K562 (cell line): ENCODE results near the gene DIRAS1. TPM values are rescaled to one million over a fixed set of nuclear protein-coding genes. Genes with fewer than 3 reads are reported as not detected.

Experiments
- ATF1 ChIP-seq, 2 experiments: fragments of 450-650 bp in 1 of 2; IDR thresholded peaks; 2 replicates each; pipeline ENCODE4 v1.6.1; 2016; ENCODE audit warnings: missing compliant biosample characterization in 1 of 2, missing genetic modification characterization in 1 of 2
- ATF3 ChIP-seq, 2 experiments: fragments of 450-650 bp in 1 of 2; sonication (generic) in 1 of 2; formaldehyde crosslinking in 1 of 2; IDR thresholded peaks in 1 of 2; conservative IDR thresholded peaks in 1 of 2; 2 replicates each; pipeline versions ENCODE4 v1.6.1 to v1.8.1; 2016 to 2023; ENCODE audit warnings: mild to moderate bottlenecking in 2 of 2, moderate library complexity in 2 of 2, inconsistent platforms in 1 of 2, missing genetic modification reagents in 1 of 2
- CCAR2 ChIP-seq: fragments of 200-400 bp; formaldehyde crosslinking; IDR thresholded peaks from 2 replicates; pipeline ENCODE4 v1.6.1; 2017; ENCODE audit warnings: mild to moderate bottlenecking, low read depth, low read length
- CHAMP1 ChIP-seq: fragments of 450-650 bp; IDR thresholded peaks from 2 replicates; pipeline ENCODE4 v1.6.1; 2016; ENCODE audit warnings: mild to moderate bottlenecking
- E2F1 ChIP-seq: sonication (generic); formaldehyde crosslinking; IDR thresholded peaks from 2 replicates; pipeline ENCODE4 v1.8.1; 2023; ENCODE audit warnings: mild to moderate bottlenecking, missing genetic modification reagents, moderate library complexity
- GTF3C2 ChIP-seq: IDR thresholded peaks from 3 replicates; pipeline ENCODE4 v1.6.1; 2011; ENCODE audit warnings: borderline replicate concordance, mild to moderate bottlenecking, moderate library complexity; ENCODE audit not compliant: insufficient read length; ENCODE audit errors: extremely low read depth
- REST ChIP-seq, 2 experiments: fragments of 450-650 bp; formaldehyde crosslinking in 1 of 2; IDR thresholded peaks; 2 replicates each; pipeline versions ENCODE4 v1.4.0 to v1.6.1; 2014 to 2020; ENCODE audit warnings: mild to moderate bottlenecking in 2 of 2, borderline replicate concordance in 1 of 2, low read depth in 1 of 2
- XRCC3 ChIP-seq: fragments of 450-650 bp; IDR thresholded peaks from 2 replicates; pipeline ENCODE4 v1.6.1; 2017; ENCODE audit warnings: mild to moderate bottlenecking, moderate library complexity
- polyA plus RNA-seq, 8 experiments: library from polyadenylated mRNA; depleted of rRNA in 4 of 8; stranded (reverse) in 5 of 8; unstranded in 3 of 8; fragments of >200 nt; fragmentation: Nextera tagmentation in 2 of 8; fragmentation: Illumina TruSeq in 1 of 8; extraction: Ambion mirVana in 2 of 8; extraction: Trizol in 1 of 8; gene quantifications; 2 replicates each; pipeline versions ENCODE4 v1.2.1 to v1.2.3, GENCODE V29; 2011 to 2014; ENCODE audit warnings: inconsistent platforms in 1 of 8, missing spikeins in 1 of 8
- total RNA-seq, 7 experiments: library from RNA; depleted of rRNA in 6 of 7; stranded (reverse); fragments of >200 nt in 6 of 7; fragmentation: Illumina TruSeq in 2 of 7; extraction: Trizol in 2 of 7; gene quantifications; 2 replicates each; pipeline versions ENCODE4 v1.2.1 to v1.2.3, GENCODE V29; 2011 to 2021; ENCODE audit warnings: low replicate concordance in 1 of 7

DIRAS1 gene
- total and polyA plus RNA-seq, 9 of the 15 experiments (the other 6 are each of a cell fraction or from before 2014, with no cell fraction given), result 0.11 to 12.0 (median 2.9) TPM

- TF ChIP-seq GTF3C2, result no peak
- peak; percentile 95 for TF ChIP-seq E2F1
- TF ChIP-seq CCAR2, result no peak
- no peak for TF ChIP-seq ATF1 (CRISPR knock-in tag; IDR thresholded peaks at IDR 0.05)
- TF ChIP-seq ATF1 (tag; IDR thresholded peaks at IDR 0.05), result peak; percentile 62
- peak; percentile 89; the same call in 1 of the 2 replicates for TF ChIP-seq CHAMP1
- no peak for TF ChIP-seq XRCC3
- TF ChIP-seq REST (IDR thresholded peaks at IDR 0.05; ENCODE audit: borderline replicate concordance), result peak; percentile 100
- peak; percentile 100 for TF ChIP-seq REST (CRISPR knock-in tag; IDR thresholded peaks at IDR 0.05; ENCODE audit: low read depth)
- TF ChIP-seq ATF3 (IDR thresholded peaks at IDR 0.05), result no peak
- TF ChIP-seq ATF3 (CRISPR knock-in tag; conservative IDR thresholded peaks at IDR 0.05), result peak; percentile 61; the same call in 1 of the 2 replicates
Observed at GRCh38 chr19:2739602-2740313, 18.6 kb upstream of the DIRAS1 start, which contains the start of gene SLC39A3 (continued).
